Progenitor cell of endocrine pancreas (in vitro differentiated cells): ENCODE measurements around the gene APOBR. TPM values are rescaled to one million over a fixed set of nuclear protein-coding genes. Genes with fewer than 3 reads are reported as not detected.
A peak's percentile ranks its signal among the peaks of the same experiment; 100 is the strongest.
"Not testable (repeated sequence)": the region's sequence is repeated elsewhere in the genome, so short reads cannot be mapped to it uniquely, and the experiment has no call there.

Source experiments
- DNase-seq: peaks from one replicate; pipeline ENCODE4 v3.0.0; 2021; ENCODE audit warnings: low spot score; ENCODE audit not compliant: unreplicated experiment
- H3K27ac Mint-ChIP-seq: 2 replicates; pipeline ENCODE4 v1.8.0; 2021; ENCODE audit warnings: mild to moderate bottlenecking, moderate library complexity, mixed read lengths
- H3K27me3 Mint-ChIP-seq: 2 replicates; pipeline ENCODE4 v1.8.0; 2021; ENCODE audit warnings: mixed read lengths
- H3K36me3 Mint-ChIP-seq: 2 replicates; pipeline ENCODE4 v1.8.0; 2022; ENCODE audit warnings: mixed read lengths; ENCODE audit not compliant: insufficient read depth
- H3K4me1 Mint-ChIP-seq: 2 replicates; pipeline ENCODE4 v1.8.0; 2021; ENCODE audit warnings: low read depth, mixed read lengths
- H3K4me3 Mint-ChIP-seq: 2 replicates; pipeline ENCODE4 v1.8.0; 2021; ENCODE audit warnings: low read depth, mild to moderate bottlenecking, moderate library complexity, mixed read lengths
- H3K9me3 Mint-ChIP-seq: 2 replicates; pipeline ENCODE4 v1.8.0; 2021; ENCODE audit warnings: low read depth, mixed read lengths
- CTCF ChIP-seq: fragments of 200-600 bp; sonication (generic); IDR thresholded peaks from one replicate; pipeline ENCODE4 v1.5.0; 2021; ENCODE audit warnings: antibody characterized with exemption, mild to moderate bottlenecking; ENCODE audit not compliant: unreplicated experiment
- total RNA-seq: library from RNA; stranded (reverse); gene quantifications from 2 replicates; pipeline ENCODE4 v1.2.1, GENCODE V29; 2021

The APOBR gene
- total RNA-seq, 1 donor from 2014 or later: 0.22 TPM

GRCh38 chr16:28496844-28497243 is 2.4 kb downstream of the APOBR start:
- Mint-ChIP-seq H3K27me3 (peaks cover 28% of the 10 kb centered on the region), H3K36me3 (no peaks in the 10 kb centered on the region), H3K4me1 (no peaks in the 10 kb centered on the region), H3K4me3 (no peak overlapping the region), H3K9me3 (no peaks in the 10 kb centered on the region), H3K27ac (peak overlapping the region; percentile 26)
- no peak for TF ChIP-seq CTCF
- no peak for DNase-seq

GRCh38 chr16:28497386-28497785 is 2.9 kb downstream of the APOBR start:
- Mint-ChIP-seq H3K4me1 (no peaks in the 10 kb centered on the region), H3K4me3 (no peak overlapping the region), H3K36me3 (no peaks in the 10 kb centered on the region), H3K9me3 (no peaks in the 10 kb centered on the region), H3K27me3 (peaks cover 28% of the 10 kb centered on the region), H3K27ac (peak overlapping the region; percentile 26)
- DNase-seq: no peak
- TF ChIP-seq CTCF: no peak

- DNase-seq: no peak
- Mint-ChIP-seq H3K27me3 (peaks cover 28% of the 10 kb centered on the region), H3K4me3 (no peak overlapping the region), H3K36me3 (no peaks in the 10 kb centered on the region), H3K4me1 (no peaks in the 10 kb centered on the region), H3K9me3 (no peaks in the 10 kb centered on the region), H3K27ac (no peak overlapping the region)
- no peak for TF ChIP-seq CTCF
Measured at GRCh38 chr16:28497861-28498599, 3.6 kb downstream of the APOBR start.

- Mint-ChIP-seq H3K27ac (no peak overlapping the region), H3K36me3 (no peaks in the 10 kb centered on the region), H3K27me3 (peaks cover 28% of the 10 kb centered on the region), H3K9me3 (no peaks in the 10 kb centered on the region), H3K4me1 (no peaks in the 10 kb centered on the region), H3K4me3 (no peak overlapping the region)
- no peak for DNase-seq
- no peak for TF ChIP-seq CTCF
Measured at GRCh38 chr16:28498666-28499381, 4.4 kb downstream of the APOBR start.

GRCh38 chr16:28499854-28500253 is 5.4 kb downstream of the APOBR start:
- peaks cover 27% of the 10 kb centered on the region for H3K27me3 Mint-ChIP-seq
- DNase-seq: no peak
- H3K9me3 Mint-ChIP-seq: no peaks in the 10 kb centered on the region
- H3K4me1 Mint-ChIP-seq: no peaks in the 10 kb centered on the region
- H3K4me3 Mint-ChIP-seq: no peak overlapping the region
- no peaks in the 10 kb centered on the region for H3K36me3 Mint-ChIP-seq
- no peak overlapping the region for H3K27ac Mint-ChIP-seq
- TF ChIP-seq CTCF: no peak

- Mint-ChIP-seq H3K27me3 (peaks cover 22% of the 10 kb centered on the region), H3K27ac (peak overlapping the region; percentile 49)
- not testable (repeated sequence) for H3K4me3 Mint-ChIP-seq, H3K9me3 Mint-ChIP-seq, H3K4me1 Mint-ChIP-seq, H3K36me3 Mint-ChIP-seq, DNase-seq
Measured at GRCh38 chr16:28500476-28501180, 6.2 kb downstream of the APOBR start.
